Stimulated activated CD4-positive, alpha-beta T cell treated with anti-CD3 and anti-CD28 coated beads, Interleukin-2, amount 100 ng/mL, for 48 hours (primary cell): ENCODE results near the gene GRIN2B.

Experiments
- DNase-seq, 2 donors: peaks; one replicate each; pipeline ENCODE4 v3.0.0-alpha.2; 2020

GRIN2B gene

GRCh38 chr12:13981296-13981962, at the start of gene GRIN2B:
TSS of gene GRIN2B (minus strand) at chr12:13981602. CDS start at chr12:13866208, 115,394 bp downstream.
- no peak for DNase-seq

GRCh38 chr12:14026537-14026936, 45.1 kb upstream of the GRIN2B start:
- no peak for DNase-seq

- DNase-seq: no peak
Observed at GRCh38 chr12:14024591-14024990, 43.2 kb upstream of the GRIN2B start.

- DNase-seq: no peak
Observed at GRCh38 chr12:14018080-14018479, 36.7 kb upstream of the GRIN2B start.

GRCh38 chr12:14010989-14011388, 29.6 kb upstream of the GRIN2B start:
- no peak for DNase-seq

GRCh38 chr12:14007639-14008038, 26.2 kb upstream of the GRIN2B start:
- DNase-seq: no peak

- no peak for DNase-seq
Observed at GRCh38 chr12:13992585-13992984, 11.2 kb upstream of the GRIN2B start.

GRCh38 chr12:13992106-13992505, 10.7 kb upstream of the GRIN2B start:
- DNase-seq: no peak

- no peak for DNase-seq
Observed at GRCh38 chr12:13986031-13986430, 4.6 kb upstream of the GRIN2B start.

- DNase-seq: peak in 1 of 2 donors; percentile 11
Observed at GRCh38 chr12:13981990-13982389, 588 bp upstream of the GRIN2B start.

- no peak for DNase-seq
Observed at GRCh38 chr12:13980538-13981295, 685 bp downstream of the GRIN2B start.

GRCh38 chr12:13979772-13980378, 1.5 kb downstream of the GRIN2B start:
- no peak for DNase-seq

GRCh38 chr12:13978876-13979275, 2.5 kb downstream of the GRIN2B start:
- DNase-seq: no peak

GRCh38 chr12:13976880-13977279, 4.5 kb downstream of the GRIN2B start:
- no peak for DNase-seq

- no peak for DNase-seq
Observed at GRCh38 chr12:13976028-13976584, 5.3 kb downstream of the GRIN2B start.

GRCh38 chr12:13973996-13974395, 7.4 kb downstream of the GRIN2B start:
- no peak for DNase-seq

- no peak for DNase-seq
Observed at GRCh38 chr12:13970803-13971202, 10.6 kb downstream of the GRIN2B start.

- DNase-seq: no peak
Observed at GRCh38 chr12:13968281-13968680, 13.1 kb downstream of the GRIN2B start.

- DNase-seq: no peak
Observed at GRCh38 chr12:13964666-13965065, 16.7 kb downstream of the GRIN2B start.

- DNase-seq: no peak
Observed at GRCh38 chr12:13962699-13963098, 18.7 kb downstream of the GRIN2B start.

- DNase-seq: no peak
Observed at GRCh38 chr12:13961971-13962370, 19.4 kb downstream of the GRIN2B start.

- DNase-seq: no peak
Observed at GRCh38 chr12:13959131-13959723, 22.2 kb downstream of the GRIN2B start.

- DNase-seq: no peak
Observed at GRCh38 chr12:13957576-13957975, 23.8 kb downstream of the GRIN2B start.
